HK-2 (cell line): ENCODE data around the gene KAT14.
"Not testable (repeated sequence)": the region's sequence is repeated elsewhere in the genome, so short reads cannot be mapped to it uniquely, and the experiment has no call there.

ENCODE experiments used
- DNase-seq: peaks from one replicate; pipeline ENCODE4 v3.0.0-alpha.2; 2018; ENCODE audit not compliant: unreplicated experiment

Gene KAT14

GRCh38 chr20:18218280-18218679, 80.6 kb downstream of the KAT14 start:
- no peak for DNase-seq

- DNase-seq, result no peak
Measured at GRCh38 chr20:18223409-18223808, 85.7 kb downstream of the KAT14 start.

- peak; percentile 56 for DNase-seq
Measured at GRCh38 chr20:18224968-18225568, 87.4 kb downstream of the KAT14 start.

- DNase-seq, result no peak
Measured at GRCh38 chr20:18225632-18226031, 88.0 kb downstream of the KAT14 start.

DNA sequence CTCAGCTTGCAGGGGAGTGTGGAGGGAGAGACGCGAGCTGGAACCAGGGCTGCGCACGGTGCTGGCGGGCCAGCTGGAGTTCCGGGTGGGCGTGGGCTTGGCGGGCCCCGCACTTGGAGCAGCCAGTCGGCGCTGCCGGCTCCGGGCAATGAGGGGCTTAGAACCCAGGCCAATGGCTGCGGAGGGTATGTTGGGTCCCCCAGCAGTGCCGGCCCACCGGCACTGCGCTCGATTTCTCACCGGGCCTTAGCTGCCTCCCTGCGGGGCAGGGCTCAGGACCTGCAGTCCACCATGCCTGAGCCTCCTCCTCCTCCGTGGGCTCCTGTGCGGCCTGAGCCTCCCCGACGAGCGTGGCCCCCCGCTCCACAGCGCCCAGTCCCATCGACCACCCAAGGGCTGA, 89.1 kb downstream of the KAT14 start:
- DNase-seq, result not testable (repeated sequence)

GRCh38 chr20:18233408-18233943, 95.8 kb downstream of the KAT14 start:
- no peak for DNase-seq
